GM13976 (cell line): Measurements from ENCODE around the gene SEPTIN8.

ENCODE experiments used
- DNase-seq: peaks from one replicate; pipeline ENCODE4 v3.0.0; 2012; ENCODE audit warnings: low spot score
- in situ Hi-C: fragments of 300-500 bp; cut with MboI; formaldehyde crosslinking; loops from one replicate; pipeline ENCODE4 v1.12.0; 2022; ENCODE audit warnings: low sequenced_read_pairs, mixed read lengths, inconsistent platforms; ENCODE audit not compliant: unreplicated experiment
- TF ChIP-seq, protein P1 (sequence below): IDR thresholded peaks from 2 replicates; pipeline ENCODE4 v1.5.1; 2012; ENCODE audit warnings: borderline replicate concordance, mild to moderate bottlenecking; ENCODE audit not compliant: insufficient read depth; ENCODE audit errors: extremely low read depth, missing control alignments, control extremely low read depth

The SEPTIN8 gene

DNA sequence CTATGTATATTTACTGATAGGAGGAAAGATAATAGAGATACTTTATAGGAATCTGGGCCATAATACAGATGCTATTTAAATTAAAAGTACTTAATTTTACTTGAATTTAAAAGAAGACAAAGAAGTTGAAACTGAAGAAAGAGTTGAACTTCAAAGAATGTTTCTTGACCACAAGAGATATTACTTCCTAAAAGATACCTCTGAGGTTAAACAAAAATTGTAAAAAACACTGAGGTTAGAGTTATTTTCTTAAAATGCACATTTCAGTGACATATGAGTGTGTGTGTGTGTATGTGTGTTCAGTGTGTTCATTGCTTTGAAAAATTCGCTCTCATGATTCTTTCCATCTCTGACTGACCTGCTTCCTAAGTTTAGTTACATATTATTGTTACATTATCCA is 3.5 kb upstream of the SEPTIN8 start:
- in situ Hi-C loops = no loop called here
- no peak for DNase-seq
- TF ChIP-seq, protein P1, sequence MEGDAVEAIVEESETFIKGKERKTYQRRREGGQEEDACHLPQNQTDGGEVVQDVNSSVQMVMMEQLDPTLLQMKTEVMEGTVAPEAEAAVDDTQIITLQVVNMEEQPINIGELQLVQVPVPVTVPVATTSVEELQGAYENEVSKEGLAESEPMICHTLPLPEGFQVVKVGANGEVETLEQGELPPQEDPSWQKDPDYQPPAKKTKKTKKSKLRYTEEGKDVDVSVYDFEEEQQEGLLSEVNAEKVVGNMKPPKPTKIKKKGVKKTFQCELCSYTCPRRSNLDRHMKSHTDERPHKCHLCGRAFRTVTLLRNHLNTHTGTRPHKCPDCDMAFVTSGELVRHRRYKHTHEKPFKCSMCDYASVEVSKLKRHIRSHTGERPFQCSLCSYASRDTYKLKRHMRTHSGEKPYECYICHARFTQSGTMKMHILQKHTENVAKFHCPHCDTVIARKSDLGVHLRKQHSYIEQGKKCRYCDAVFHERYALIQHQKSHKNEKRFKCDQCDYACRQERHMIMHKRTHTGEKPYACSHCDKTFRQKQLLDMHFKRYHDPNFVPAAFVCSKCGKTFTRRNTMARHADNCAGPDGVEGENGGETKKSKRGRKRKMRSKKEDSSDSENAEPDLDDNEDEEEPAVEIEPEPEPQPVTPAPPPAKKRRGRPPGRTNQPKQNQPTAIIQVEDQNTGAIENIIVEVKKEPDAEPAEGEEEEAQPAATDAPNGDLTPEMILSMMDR = no peak

- DNase-seq = no peak
- TF ChIP-seq, protein P1 = no peak
- in situ Hi-C loops = no loop called here
These were observed 2.9 kb upstream of the SEPTIN8 start for GRCh38 chr5:132779961-132780360.

GRCh38 chr5:132778856-132779255 is 1.8 kb upstream of the SEPTIN8 start:
- in situ Hi-C loops = no loop called here
- DNase-seq = no peak
- TF ChIP-seq, protein P1 = no peak

GRCh38 chr5:132778129-132778528 is 1.1 kb upstream of the SEPTIN8 start:
- TF ChIP-seq, protein P1 = no peak
- in situ Hi-C loops = no loop called here
- DNase-seq = no peak

GRCh38 chr5:132776938-132777208 is 166 bp downstream of the SEPTIN8 start:
- in situ Hi-C loops = no loop called here
- TF ChIP-seq, protein P1 = no peak
- DNase-seq = no peak

DNA sequence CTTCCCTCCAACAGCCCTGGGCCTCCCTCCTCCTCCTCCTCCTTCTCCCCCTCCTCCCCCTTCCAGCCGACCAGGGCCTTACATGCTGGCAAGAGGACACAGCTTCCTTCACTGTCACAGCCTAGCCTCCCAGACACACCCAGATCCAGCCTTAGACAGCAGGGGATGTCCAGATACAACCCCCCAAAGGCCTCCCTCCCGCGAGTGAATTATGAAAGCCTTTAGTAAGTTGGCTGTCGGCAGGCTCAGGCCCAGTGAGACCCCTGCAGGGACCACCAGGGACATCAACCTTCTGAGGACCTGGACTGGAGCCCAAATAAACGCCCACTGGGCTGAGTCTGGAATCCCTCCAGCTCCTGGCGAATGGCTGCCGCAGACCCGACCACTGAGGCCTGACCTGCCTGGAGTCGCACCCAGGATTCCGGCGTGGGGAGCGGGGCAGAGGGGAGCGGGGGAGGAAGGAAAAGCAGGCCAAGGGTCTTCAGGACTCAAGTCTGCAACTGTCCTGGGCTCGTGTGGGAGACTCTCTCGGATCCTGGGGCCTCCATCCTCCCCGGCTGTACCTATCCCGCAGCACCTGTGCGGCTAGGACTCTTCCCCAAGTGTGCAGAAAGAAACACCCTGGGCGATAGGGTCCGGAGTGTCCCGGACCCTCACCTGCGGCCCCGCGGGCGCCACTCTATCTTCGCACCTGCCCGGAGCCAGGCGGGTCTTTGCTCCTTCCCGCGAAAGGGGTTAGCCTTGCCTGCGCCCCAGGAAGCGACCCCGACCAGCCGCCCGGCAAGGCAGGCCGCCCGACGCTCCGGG is 705 bp downstream of the SEPTIN8 start:
- peak; percentile 58 for DNase-seq
- TF ChIP-seq, protein P1 = no peak
- in situ Hi-C loops = no loop called here

- no peak for DNase-seq
- in situ Hi-C loops = no loop called here
- TF ChIP-seq, protein P1 = no peak
These were observed 1.5 kb downstream of the SEPTIN8 start for GRCh38 chr5:132775476-132775961.
